NCI-H2196 treated with DMSO at 0.1 percent for 48 hours (cell line): ENCODE measurements around the gene ADGRB3.
"Not testable (repeated sequence)": the region's sequence is repeated elsewhere in the genome, so short reads cannot be mapped to it uniquely, and the experiment has no call there.

Source experiments
- DNase-seq: peaks from one replicate; lab custom pipeline; 2025; ENCODE audit not compliant: unreplicated experiment; lab: John Stamatoyannopoulos, UW

ADGRB3 gene

DNA sequence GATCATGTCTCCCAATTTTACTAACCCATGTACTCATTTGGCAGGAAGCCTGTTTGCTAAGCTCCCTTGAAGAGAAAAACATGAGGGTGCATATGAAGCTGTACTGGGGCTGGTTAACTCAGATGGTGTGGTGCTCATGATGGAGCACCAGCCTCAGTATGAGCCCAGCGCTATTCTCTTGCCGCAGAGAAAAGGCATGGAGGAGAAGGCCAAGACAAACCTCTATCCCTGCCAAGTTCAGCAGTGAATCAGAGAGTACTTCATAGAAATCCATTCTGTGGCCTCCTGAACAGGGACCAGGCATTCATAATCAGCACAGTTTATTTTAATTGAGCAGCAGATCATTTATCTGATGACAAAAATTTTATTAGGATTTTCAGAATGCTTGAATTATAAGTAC, 763.6 kb downstream of the ADGRB3 start:
- no peak for DNase-seq

DNA sequence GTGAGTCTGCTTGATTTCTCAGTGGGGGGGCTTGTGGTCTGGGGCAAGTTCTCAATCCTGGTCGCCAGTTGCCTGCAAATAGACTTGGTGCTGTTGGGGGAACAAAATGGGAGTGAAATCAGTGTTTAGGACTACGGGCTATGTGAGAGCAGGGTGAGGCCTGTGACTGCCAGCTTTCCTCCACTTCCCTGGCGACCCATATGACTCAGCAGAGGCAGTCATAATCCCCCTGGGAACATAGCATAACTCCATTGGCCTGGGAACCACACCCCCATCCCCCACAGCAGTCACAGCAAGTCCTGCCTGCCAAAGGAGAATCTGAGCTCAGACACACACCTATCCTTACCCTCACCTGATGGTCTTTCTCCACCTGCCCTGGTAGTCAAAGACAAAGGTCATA, 773.8 kb downstream of the ADGRB3 start:
- DNase-seq = no peak

DNA sequence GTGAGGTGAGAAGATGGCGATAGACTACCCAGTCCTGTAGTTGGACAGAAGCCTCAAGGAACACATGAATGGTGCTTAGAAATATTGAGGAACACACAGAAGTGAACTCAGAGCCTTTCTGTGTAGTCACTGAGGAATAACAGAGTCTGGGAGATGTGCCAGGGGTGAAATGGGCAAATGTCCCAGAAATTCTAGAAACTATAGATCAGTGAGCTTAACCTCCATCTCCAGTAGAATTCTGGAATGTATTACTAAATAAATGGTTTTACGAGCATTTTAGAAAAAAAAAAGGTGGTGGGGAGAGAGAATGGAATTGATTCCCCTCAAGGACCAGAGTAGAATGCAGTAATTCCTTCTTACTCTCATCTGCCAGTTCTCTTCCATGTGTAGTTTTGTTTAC, 781.7 kb downstream of the ADGRB3 start:
- DNase-seq = no peak

DNA sequence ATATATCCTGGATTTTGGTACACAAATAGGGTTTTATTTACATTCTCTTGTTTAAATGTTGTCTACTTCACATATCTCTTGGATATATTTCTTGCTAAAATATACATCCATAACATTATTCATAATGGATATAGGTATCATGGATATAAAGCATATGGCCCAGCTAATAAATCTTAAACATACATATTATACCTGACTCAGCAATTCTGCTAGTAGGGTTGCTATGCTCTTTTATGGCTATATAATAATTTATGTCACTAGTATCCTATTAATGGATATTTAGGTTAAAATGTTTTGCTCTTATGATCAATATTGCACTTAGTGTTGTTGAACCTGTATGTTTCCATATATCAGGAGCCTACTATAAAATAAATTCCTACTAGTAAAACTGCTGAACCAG, 786.2 kb downstream of the ADGRB3 start:
- DNase-seq = no peak

DNA sequence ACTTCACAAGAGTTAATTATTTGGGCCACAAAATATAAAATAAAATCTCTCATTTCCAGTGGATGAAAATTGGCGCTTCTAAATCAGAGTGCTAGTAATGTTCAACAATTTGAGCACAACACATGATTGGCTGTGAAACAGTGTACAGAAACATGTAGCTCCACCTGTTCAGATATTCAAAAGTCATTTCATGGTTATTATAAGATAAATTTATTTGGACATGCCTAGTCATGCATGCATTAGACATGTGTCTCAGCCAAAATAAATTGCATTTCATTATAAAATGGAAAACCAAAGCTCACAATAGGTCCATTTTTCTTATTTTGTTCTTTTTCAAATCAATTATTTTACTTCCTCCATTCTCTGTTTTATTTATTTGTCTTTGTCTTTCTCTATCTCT, 786.9 kb downstream of the ADGRB3 start:
- no peak for DNase-seq

DNA sequence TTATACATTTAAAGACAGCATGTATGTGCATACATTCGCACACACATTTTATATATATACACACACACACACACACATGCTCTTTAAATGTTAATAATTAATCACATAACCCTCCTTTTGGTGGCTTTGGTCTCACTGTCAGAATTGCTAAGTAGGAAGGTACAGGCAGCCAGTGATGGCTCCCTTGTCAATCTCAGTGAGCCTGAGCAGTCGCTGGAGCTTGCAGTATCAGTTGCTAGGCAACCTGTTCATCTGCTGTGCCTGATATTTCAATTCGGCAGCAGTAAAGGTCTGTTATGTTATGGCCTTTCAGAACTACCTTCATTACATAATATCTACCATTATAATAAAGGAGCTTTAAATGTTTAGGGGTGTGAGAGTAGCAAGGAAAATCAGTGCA, 787.4 kb downstream of the ADGRB3 start:
- DNase-seq = no peak

DNA sequence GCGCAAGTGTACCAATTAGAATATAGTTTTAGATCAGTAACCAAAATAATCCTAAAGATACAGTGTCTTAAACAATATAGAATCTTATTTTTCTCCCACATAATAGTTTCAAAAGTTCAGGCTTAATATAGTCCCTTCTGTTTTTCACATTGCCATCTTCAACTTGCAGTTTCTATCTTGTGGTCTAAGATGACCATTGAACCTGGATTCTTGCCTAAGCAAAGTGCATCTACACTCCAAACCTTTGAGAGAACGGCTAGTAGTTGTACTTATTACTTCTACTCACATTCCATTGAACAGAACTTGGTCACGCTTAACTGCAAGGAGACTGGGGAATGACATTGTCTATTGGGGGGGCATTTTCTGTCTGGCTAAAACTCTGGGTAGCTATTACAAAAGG, 788.7 kb downstream of the ADGRB3 start:
- DNase-seq = no peak

DNA sequence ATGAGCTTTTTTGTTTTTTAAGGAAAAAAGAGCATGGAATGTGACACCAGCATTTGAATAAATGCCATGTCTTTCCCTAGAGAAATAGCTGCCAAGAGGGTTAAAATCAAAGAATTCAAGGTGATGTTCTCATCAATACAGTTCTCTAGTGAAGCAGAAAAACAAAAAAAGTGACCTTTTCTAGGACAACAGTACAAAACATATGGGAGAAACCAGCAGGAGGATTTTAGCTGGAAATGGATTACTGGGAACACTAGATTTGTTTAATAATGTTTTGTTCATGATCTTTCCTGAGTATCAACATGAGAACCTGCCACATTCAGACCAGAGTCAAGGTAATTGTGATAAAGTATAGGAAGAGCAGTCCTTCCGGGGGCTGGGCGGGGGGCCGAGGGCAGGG, 789.5 kb downstream of the ADGRB3 start:
- DNase-seq = no peak

DNA sequence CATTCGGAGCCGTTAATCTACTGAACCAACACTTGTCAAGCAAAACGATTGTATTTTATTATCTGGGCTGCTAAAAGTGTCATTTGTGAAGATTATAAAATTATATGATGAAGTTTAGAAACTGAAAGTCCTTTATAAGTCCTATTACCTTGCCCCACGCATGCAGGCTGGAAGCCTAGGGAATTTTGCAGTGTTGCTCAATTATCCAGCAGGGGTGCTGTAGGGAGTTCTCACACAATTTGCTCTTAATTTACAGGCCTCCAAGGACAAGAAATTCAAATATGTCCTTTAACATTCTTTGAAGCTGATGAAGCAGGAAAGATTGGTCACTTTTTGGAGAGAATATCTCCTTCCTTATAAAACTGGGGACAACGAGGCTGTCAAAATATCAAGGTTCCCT, 792.8 kb downstream of the ADGRB3 start:
- no peak for DNase-seq

DNA sequence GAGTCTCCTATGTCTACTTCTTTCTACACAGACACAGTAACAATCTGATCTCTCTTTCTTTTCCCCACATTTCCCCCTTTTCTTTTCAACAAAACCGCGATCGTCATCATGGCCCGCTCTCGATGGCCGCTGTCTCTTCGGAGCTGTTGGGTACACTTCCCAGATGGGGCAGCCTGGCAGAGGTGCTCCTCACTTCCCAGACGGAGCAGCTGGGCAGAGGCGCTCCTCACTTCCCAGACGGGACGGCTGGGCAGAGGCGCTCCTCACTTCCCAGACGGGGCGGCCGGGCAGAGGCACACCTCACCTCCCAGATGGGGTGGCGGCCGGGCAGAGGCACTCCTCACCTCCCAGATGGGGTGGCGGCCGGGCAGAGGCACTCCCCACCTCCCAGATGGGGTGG, 797.1 kb downstream of the ADGRB3 start:
- not testable (repeated sequence) for DNase-seq

DNA sequence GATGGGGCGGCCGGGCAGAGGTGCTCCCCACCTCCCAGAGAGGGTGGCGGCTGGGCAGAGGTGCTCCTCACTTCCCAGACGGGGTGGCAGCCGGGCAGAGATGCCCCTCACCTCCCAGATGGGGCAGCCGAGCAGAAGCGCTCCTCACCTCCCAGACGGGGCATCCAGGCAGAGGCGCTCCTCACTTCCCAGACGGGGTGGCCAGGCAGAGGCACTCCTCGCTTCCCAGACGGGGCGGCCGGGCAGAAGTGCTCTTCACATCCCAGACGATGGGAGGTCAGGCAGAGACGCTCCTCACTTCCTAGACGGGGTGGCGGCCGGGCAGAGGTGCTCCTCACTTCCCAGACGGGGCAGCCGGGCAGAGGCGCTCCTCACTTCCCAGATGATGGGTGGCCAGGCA, 798.0 kb downstream of the ADGRB3 start:
- not testable (repeated sequence) for DNase-seq

DNA sequence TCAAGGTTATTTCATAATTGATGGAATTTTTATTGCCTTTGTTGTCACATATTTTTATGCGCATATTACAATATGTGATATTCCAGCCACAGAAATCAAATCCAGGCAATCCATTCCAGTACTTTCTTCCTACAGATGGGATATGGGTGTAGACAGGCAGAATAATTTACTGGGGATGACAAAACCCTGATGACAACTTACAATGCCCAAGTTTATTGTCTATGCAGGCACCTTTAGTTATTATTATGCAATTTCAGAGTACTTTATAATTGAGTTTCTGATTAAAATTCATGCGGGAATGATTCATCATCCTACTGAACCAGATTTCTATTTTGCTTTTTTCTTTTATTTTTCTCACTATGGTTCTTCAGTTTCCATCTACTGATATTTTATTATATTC, 803.0 kb downstream of the ADGRB3 start:
- DNase-seq = no peak
